Mucosa of rectum (tissue), 2 donors: ENCODE measurements around the gene CTAG1B.
"Not testable (repeated sequence)": the region's sequence is repeated elsewhere in the genome, so short reads cannot be mapped to it uniquely, and the experiment has no call there.

Source experiments
- H3K27ac ChIP-seq, 2 donors: one replicate each; pipeline ENCODE4 v1.7.0; 2013; ENCODE audit warnings: inconsistent platforms in 2 of 2, low read depth in 2 of 2, low read length in 2 of 2
- H3K27me3 ChIP-seq, 2 donors: one replicate each; pipeline ENCODE4 v1.7.0; 2013; ENCODE audit warnings: low read length in 2 of 2; ENCODE audit not compliant: control insufficient read depth in 2 of 2, insufficient read depth in 2 of 2
- H3K36me3 ChIP-seq, 2 donors: one replicate each; pipeline ENCODE4 v1.7.0; 2013; ENCODE audit warnings: low read length in 2 of 2; ENCODE audit not compliant: control insufficient read depth in 2 of 2, insufficient read depth in 2 of 2
- H3K4me1 ChIP-seq, 2 donors: one replicate each; pipeline ENCODE4 v1.7.0; 2013; ENCODE audit warnings: low read length in 2 of 2, mild to moderate bottlenecking in 1 of 2; ENCODE audit not compliant: control insufficient read depth in 2 of 2, insufficient read depth in 2 of 2
- H3K4me3 ChIP-seq, 2 donors: one replicate each; pipeline ENCODE4 v1.7.0; 2013; ENCODE audit warnings: low read length in 2 of 2
- H3K9ac ChIP-seq, 2 donors: one replicate each; pipeline ENCODE4 v1.7.0; 2013; ENCODE audit warnings: low read length in 2 of 2, low read depth in 1 of 2, mild to moderate bottlenecking in 1 of 2
- H3K9me3 ChIP-seq, 2 donors: one replicate each; pipeline ENCODE4 v1.7.0; 2013; ENCODE audit warnings: low read length in 2 of 2; ENCODE audit not compliant: control insufficient read depth in 2 of 2
- donor health status: healthy.
- donor health status: Normal muscosa, but diverticular disease.

CTAG1B gene

GRCh38 chrX:154592505-154592904, 26.6 kb downstream of the CTAG1B start:
- no peaks in the 10 kb centered on the region for H3K4me1 ChIP-seq
- no peaks in the 10 kb centered on the region for H3K27me3 ChIP-seq
- no peaks in the 10 kb centered on the region for H3K9me3 ChIP-seq
- no peak overlapping the region for H3K4me3 ChIP-seq
- H3K9ac ChIP-seq: no peak overlapping the region
- H3K27ac ChIP-seq: no peak overlapping the region
- H3K36me3 ChIP-seq: no peaks in the 10 kb centered on the region

- not testable (repeated sequence) for H3K36me3 ChIP-seq, H3K9ac ChIP-seq, H3K27ac ChIP-seq, H3K9me3 ChIP-seq, H3K4me1 ChIP-seq, H3K27me3 ChIP-seq, H3K4me3 ChIP-seq
Measured at GRCh38 chrX:154590415-154590814, 28.7 kb downstream of the CTAG1B start.

GRCh38 chrX:154584585-154585183, 34.4 kb downstream of the CTAG1B start, which contains the start of gene CTAG1A:
Gene CTAG1A (plus strand): TSS chrX:154585133. CDS start chrX:154585207, 74 bp downstream.
- not testable (repeated sequence) for H3K9me3 ChIP-seq, H3K9ac ChIP-seq

GRCh38 chrX:154582994-154583393, 36.1 kb downstream of the CTAG1B start:
- not testable (repeated sequence) for H3K4me1 ChIP-seq, H3K27ac ChIP-seq, H3K9me3 ChIP-seq, H3K4me3 ChIP-seq, H3K9ac ChIP-seq, H3K36me3 ChIP-seq, H3K27me3 ChIP-seq

More at GRCh38 chrX:154584585-154585183, 34.4 kb downstream of the CTAG1B start, which contains the start of gene CTAG1A:
- H3K4me1 ChIP-seq, H3K4me3 ChIP-seq, H3K36me3 ChIP-seq, H3K27ac ChIP-seq, H3K27me3 ChIP-seq: not testable (repeated sequence)

- H3K9me3 ChIP-seq, H3K36me3 ChIP-seq, H3K27me3 ChIP-seq, H3K9ac ChIP-seq, H3K4me1 ChIP-seq, H3K27ac ChIP-seq, H3K4me3 ChIP-seq: not testable (repeated sequence)
Measured at GRCh38 chrX:154575076-154575475, 44.0 kb downstream of the CTAG1B start.

GRCh38 chrX:154573061-154573460, 46.0 kb downstream of the CTAG1B start:
- H3K4me3 ChIP-seq, H3K27ac ChIP-seq, H3K9ac ChIP-seq, H3K27me3 ChIP-seq, H3K9me3 ChIP-seq, H3K36me3 ChIP-seq, H3K4me1 ChIP-seq: not testable (repeated sequence)

GRCh38 chrX:154570361-154570760, 48.7 kb downstream of the CTAG1B start:
- H3K9ac ChIP-seq, H3K36me3 ChIP-seq, H3K4me1 ChIP-seq, H3K27me3 ChIP-seq, H3K27ac ChIP-seq, H3K9me3 ChIP-seq, H3K4me3 ChIP-seq: not testable (repeated sequence)
